ENCODE data around the gene CDC14B.

DNA sequence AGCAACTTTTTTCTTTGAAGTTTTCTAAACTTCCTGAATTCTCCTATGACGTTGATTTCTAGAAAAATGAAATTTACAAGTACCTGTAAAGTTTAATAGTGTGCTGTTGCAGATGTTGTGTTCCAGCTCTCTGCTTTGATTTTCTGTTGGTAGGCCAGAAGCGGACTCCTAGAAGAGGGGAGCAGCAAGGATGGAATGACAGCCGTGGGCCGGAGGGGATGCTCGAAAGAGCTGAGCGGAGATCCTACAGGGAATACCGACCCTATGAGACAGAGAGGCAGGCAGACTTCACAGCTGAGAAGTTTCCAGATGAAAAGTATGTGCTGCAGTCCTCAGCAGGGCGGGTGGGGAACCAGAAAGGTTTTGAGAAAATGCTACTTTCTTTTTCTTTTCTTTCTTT, 161.4 kb downstream of the CDC14B start:
- TF ChIP-seq, protein P1, sequence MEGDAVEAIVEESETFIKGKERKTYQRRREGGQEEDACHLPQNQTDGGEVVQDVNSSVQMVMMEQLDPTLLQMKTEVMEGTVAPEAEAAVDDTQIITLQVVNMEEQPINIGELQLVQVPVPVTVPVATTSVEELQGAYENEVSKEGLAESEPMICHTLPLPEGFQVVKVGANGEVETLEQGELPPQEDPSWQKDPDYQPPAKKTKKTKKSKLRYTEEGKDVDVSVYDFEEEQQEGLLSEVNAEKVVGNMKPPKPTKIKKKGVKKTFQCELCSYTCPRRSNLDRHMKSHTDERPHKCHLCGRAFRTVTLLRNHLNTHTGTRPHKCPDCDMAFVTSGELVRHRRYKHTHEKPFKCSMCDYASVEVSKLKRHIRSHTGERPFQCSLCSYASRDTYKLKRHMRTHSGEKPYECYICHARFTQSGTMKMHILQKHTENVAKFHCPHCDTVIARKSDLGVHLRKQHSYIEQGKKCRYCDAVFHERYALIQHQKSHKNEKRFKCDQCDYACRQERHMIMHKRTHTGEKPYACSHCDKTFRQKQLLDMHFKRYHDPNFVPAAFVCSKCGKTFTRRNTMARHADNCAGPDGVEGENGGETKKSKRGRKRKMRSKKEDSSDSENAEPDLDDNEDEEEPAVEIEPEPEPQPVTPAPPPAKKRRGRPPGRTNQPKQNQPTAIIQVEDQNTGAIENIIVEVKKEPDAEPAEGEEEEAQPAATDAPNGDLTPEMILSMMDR (IDR thresholded peaks at IDR 0.05; ENCODE audit: insufficient read depth, low read length): no peak
- TF ChIP-seq POLR2AphosphoS5 (IDR thresholded peaks at IDR 0.05; ENCODE audit: low read depth): no peak
- TF ChIP-seq GABPA (IDR thresholded peaks at IDR 0.05; ENCODE audit: low read depth): no peak

All from HL-60 (cell line).